CD4-positive, alpha-beta T cell treated with Interleukin-4 for 4 hours (primary cell): ENCODE data around the gene SLC4A2.

Source experiments
- DNase-seq: peaks from one replicate; pipeline ENCODE4 v3.0.0-alpha.2; 2020

Gene SLC4A2

GRCh38 chr7:151063212-151063561 lies 3.8 kb downstream of the SLC4A2 start:
- no peak for DNase-seq

- no peak for DNase-seq
These were observed 5.1 kb downstream of the SLC4A2 start for GRCh38 chr7:151064454-151064853.

- DNase-seq, result no peak
These were observed 5.6 kb downstream of the SLC4A2 start for GRCh38 chr7:151064993-151065392.

GRCh38 chr7:151065516-151065915 lies 6.1 kb downstream of the SLC4A2 start:
- no peak for DNase-seq

GRCh38 chr7:151066273-151066974 lies 7.0 kb downstream of the SLC4A2 start:
- no peak for DNase-seq

- DNase-seq, result no peak
These were observed 8.8 kb downstream of the SLC4A2 start for GRCh38 chr7:151068069-151068773.

GRCh38 chr7:151069841-151070573 lies 10.6 kb downstream of the SLC4A2 start:
- no peak for DNase-seq

- no peak for DNase-seq
These were observed 11.2 kb downstream of the SLC4A2 start for GRCh38 chr7:151070574-151070960.

- DNase-seq, result no peak
These were observed 11.9 kb downstream of the SLC4A2 start for GRCh38 chr7:151071032-151071866.

GRCh38 chr7:151073990-151074389 lies 14.6 kb downstream of the SLC4A2 start:
- DNase-seq, result no peak

- no peak for DNase-seq
These were observed 15.7 kb downstream of the SLC4A2 start for GRCh38 chr7:151074817-151075661.

- DNase-seq, result no peak
These were observed 16.2 kb downstream of the SLC4A2 start for GRCh38 chr7:151075662-151075971.

- no peak for DNase-seq
These were observed 16.6 kb downstream of the SLC4A2 start for GRCh38 chr7:151075978-151076426.

- no peak for DNase-seq
These were observed 17.7 kb downstream of the SLC4A2 start for GRCh38 chr7:151076863-151077704.

- no peak for DNase-seq
These were observed 18.4 kb downstream of the SLC4A2 start for GRCh38 chr7:151077705-151078232.

- no peak for DNase-seq
These were observed 19.0 kb downstream of the SLC4A2 start for GRCh38 chr7:151078233-151079040.

GRCh38 chr7:151079199-151079910 lies 20.0 kb downstream of the SLC4A2 start:
- DNase-seq, result no peak

GRCh38 chr7:151080067-151080521 lies 20.7 kb downstream of the SLC4A2 start:
- DNase-seq, result no peak

- DNase-seq, result peak; percentile 87
These were observed 21.3 kb downstream of the SLC4A2 start, which contains the start of gene FASTK for GRCh38 chr7:151080522-151081169. Gene FASTK (minus strand): TSS chr7:151080809. CDS start chr7:151080766, 43 bp downstream.
